GM12878 (cell line): ENCODE results near the gene RIT2. TPM values are rescaled to one million over a fixed set of nuclear protein-coding genes. Genes with fewer than 3 reads are reported as not detected.

Experiments
- ATAC-seq: fragments of 200-7000 bp; cut with Tn5 transposase; 3 replicates; pipeline ENCODE4 v1.9.1; 2020; ENCODE audit warnings: mild to moderate bottlenecking, moderate library complexity
- BruUV-seq: library from RNA; stranded (reverse); fragments of 400-500 nt; replicated peaks from 2 replicates; lab custom pipeline; 2021; lab: Mats Ljungman, UMichigan
- CTCF ChIA-PET: fragments of 300-600 bp; sonication (Branson Sonifier 250); formaldehyde crosslinking; extraction: SDS; loops from one replicate; lab custom pipeline; 2021; ENCODE audit warnings: inconsistent platforms; lab: Yijun Ruan, JAX
- POLR2A ChIA-PET: fragments of 350-600 bp; formaldehyde crosslinking; extraction: SDS; loops from one replicate; lab custom pipeline; 2021; ENCODE audit warnings: inconsistent platforms; lab: Charles Lee
- RAD21 ChIA-PET: fragments of 300-600 bp; sonication (Branson Sonifier 250); formaldehyde crosslinking; loops from one replicate; lab custom pipeline; 2023; ENCODE audit warnings: antibody characterized with exemption; ENCODE audit not compliant: unreplicated experiment; lab: Charles Lee
- SMC1A ChIA-PET: fragments of 300-600 bp; sonication (Branson Sonifier 250); formaldehyde crosslinking; loops from one replicate; lab custom pipeline; 2023; ENCODE audit not compliant: unreplicated experiment, uncharacterized antibody; lab: Charles Lee
- DNase-seq: peaks from one replicate; pipeline ENCODE4 v3.0.0-alpha.2; 2011; ENCODE audit warnings: low read depth, low spot score
- FAIRE-seq: peaks from 3 replicates; lab custom pipeline; 2011; peaks lifted over from hg19 to GRCh38; lab: Jason Lieb, UNC
- H2AFZ ChIP-seq: 2 replicates; pipeline ENCODE4 v1.6.0; 2011; ENCODE audit warnings: low read depth, low read length, control low read depth; ENCODE audit not compliant: control insufficient read depth
- H3K27ac ChIP-seq: 2 replicates; pipeline ENCODE4 v1.5.1; 2011; ENCODE audit warnings: control low read depth; ENCODE audit not compliant: control insufficient read depth, insufficient read depth
- H3K27me3 ChIP-seq, 2 experiments: replicated peaks in 1 of 2; 2 replicates each; pipeline versions ENCODE4 v1.6.0 to v1.6.1; 2011; ENCODE audit warnings: low read length in 1 of 2; ENCODE audit not compliant: control insufficient read depth in 2 of 2, insufficient read depth in 2 of 2
- H3K36me3 ChIP-seq, 2 experiments: 2 replicates each; pipeline ENCODE4 v1.5.1; 2011; ENCODE audit warnings: low read length in 1 of 2; ENCODE audit not compliant: control insufficient read depth in 2 of 2, insufficient read depth in 2 of 2
- H3K4me1 ChIP-seq: 2 replicates; pipeline ENCODE4 v1.6.1; 2011; ENCODE audit warnings: mild to moderate bottlenecking, low read length, moderate library complexity, mixed read lengths; ENCODE audit not compliant: control insufficient read depth, insufficient read depth
- H3K4me2 ChIP-seq: 2 replicates; pipeline ENCODE4 v1.6.0; 2011; ENCODE audit warnings: control low read depth; ENCODE audit not compliant: control insufficient read depth, insufficient read depth
- H3K4me3 ChIP-seq: fragments of 200-600 bp; sonication (generic); 2 replicates; pipeline ENCODE4 v1.5.1; 2016
- H3K79me2 ChIP-seq: 2 replicates; pipeline ENCODE4 v1.6.0; 2011; ENCODE audit warnings: low read length; ENCODE audit not compliant: control insufficient read depth, insufficient read depth
- H3K9ac ChIP-seq: 2 replicates; pipeline ENCODE4 v1.8.0; 2011; ENCODE audit warnings: low read length, control low read depth, mixed read lengths; ENCODE audit not compliant: control insufficient read depth, insufficient read depth
- H3K9me3 ChIP-seq: replicated peaks from 3 replicates; pipeline ENCODE4 v1.5.1; 2011; ENCODE audit warnings: mild to moderate bottlenecking, low read length; ENCODE audit not compliant: control insufficient read depth, insufficient read depth
- H4K20me1 ChIP-seq: 2 replicates; pipeline ENCODE4 v1.6.0; 2011; ENCODE audit not compliant: control insufficient read depth, insufficient read depth
- ASH2L ChIP-seq: fragments of 300-600, 200-600 bp; sonication (generic); IDR thresholded peaks from 2 replicates; pipeline ENCODE4 v1.6.1; 2017; ENCODE audit warnings: low read depth, mild to moderate bottlenecking, borderline replicate concordance
- BACH1 ChIP-seq: fragments of 450-650 bp; IDR thresholded peaks from 2 replicates; pipeline ENCODE4 v1.6.1; 2017; ENCODE audit warnings: mild to moderate bottlenecking, borderline replicate concordance
- BCLAF1 ChIP-seq: fragments of 450-650 bp; IDR thresholded peaks from 2 replicates; pipeline ENCODE4 v1.6.1; 2017; ENCODE audit warnings: antibody characterized with exemption, mild to moderate bottlenecking, moderate library complexity
- ELK1 ChIP-seq: IDR thresholded peaks from 2 replicates; pipeline ENCODE4 v1.6.1; 2012; ENCODE audit warnings: low read depth, low read length, improper control_type of control experiment
- EP300 ChIP-seq, 2 experiments: fragments of 150-350 bp in 1 of 2; IDR thresholded peaks; 2 replicates each; pipeline ENCODE4 v1.6.1; 2011 to 2012; ENCODE audit warnings: low read depth in 2 of 2, low read length in 2 of 2, borderline replicate concordance in 1 of 2, improper control_type of control experiment in 1 of 2, inconsistent platforms in 1 of 2; ENCODE audit not compliant: control insufficient read depth in 1 of 2
- EZH2 ChIP-seq: IDR thresholded peaks from 2 replicates; pipeline ENCODE4 v1.6.1; 2012; ENCODE audit warnings: low read depth, mild to moderate bottlenecking, control low read depth, inconsistent platforms, low read length, borderline replicate concordance; ENCODE audit not compliant: control insufficient read depth
- MXI1 ChIP-seq: fragments of 150-350 bp; IDR thresholded peaks from 2 replicates; pipeline ENCODE4 v1.6.1; 2011; ENCODE audit warnings: low read depth, mild to moderate bottlenecking, inconsistent platforms, low read length, improper control_type of control experiment
- NFIC ChIP-seq: IDR thresholded peaks from 2 replicates; pipeline ENCODE4 v1.6.1; 2012; ENCODE audit warnings: low read depth, mild to moderate bottlenecking, inconsistent platforms, low read length, moderate library complexity
- PML ChIP-seq: IDR thresholded peaks from 2 replicates; pipeline ENCODE4 v1.6.1; 2012; ENCODE audit warnings: low read length, inconsistent platforms
- SP1 ChIP-seq: IDR thresholded peaks from one replicate; pipeline ENCODE4 v1.6.1; 2011; ENCODE audit warnings: low read depth, low read length
- TCF7 ChIP-seq: IDR thresholded peaks from 2 replicates; pipeline ENCODE4 v1.6.1; 2014; ENCODE audit warnings: antibody characterized with exemption, borderline replicate concordance
- USF2 ChIP-seq: IDR thresholded peaks from 2 replicates; pipeline ENCODE4 v1.6.1; 2011; ENCODE audit warnings: low read depth, low read length, improper control_type of control experiment, borderline replicate concordance
- ZNF622 ChIP-seq: fragments of 450-650 bp; IDR thresholded peaks from 2 replicates; pipeline ENCODE4 v1.6.1; 2017; ENCODE audit warnings: mild to moderate bottlenecking, inconsistent platforms
- in situ Hi-C: fragments of 300-500 bp; cut with MboI; formaldehyde crosslinking; loops from 9 replicates; pipeline ENCODE4 v1.14.3; 2018; ENCODE audit warnings: mixed read lengths
- intact Hi-C: fragments of 100-400 bp; cut with micrococcal nuclease; formaldehyde crosslinking; loops from one replicate; pipeline ENCODE4 v1.14.2; 2022; ENCODE audit not compliant: unreplicated experiment
- polyA plus RNA-seq, 11 experiments: library from polyadenylated mRNA; depleted of rRNA in 4 of 11; unstranded in 6 of 11; stranded (reverse) in 5 of 11; fragments of >200 nt; fragmentation: Nextera tagmentation in 4 of 11; fragmentation: Illumina TruSeq in 1 of 11; extraction: Ambion mirVana in 4 of 11; extraction: Trizol in 1 of 11; gene quantifications; 1 replicate in 1 of 11; 2 replicates in 10 of 11; pipeline versions ENCODE4 v1.2.1 to v1.2.3, GENCODE V29; 2011 to 2016; ENCODE audit warnings: inconsistent platforms in 2 of 11, missing spikeins in 2 of 11, low read depth in 1 of 11
- total RNA-seq, 4 experiments: library from RNA; depleted of rRNA in 3 of 4; stranded (reverse); fragments of >200 nt in 3 of 4; fragmentation: Illumina TruSeq in 1 of 4; extraction: Trizol in 1 of 4; gene quantifications; 2 replicates each; pipeline versions ENCODE4 v1.2.1 to v1.2.3, GENCODE V29; 2013 to 2021

RIT2 gene
- total and polyA plus RNA-seq, 10 of the 15 experiments (the other 5 are each of a cell fraction or from before 2014, with no cell fraction given), result not detected

GRCh38 chr18:42745931-42746330 is 369.6 kb downstream of the RIT2 start:
- RAD21 ChIA-PET, result no interaction called here
- no peaks in the 10 kb centered on the region for H3K4me1 ChIP-seq
- no peaks in the 10 kb centered on the region for H4K20me1 ChIP-seq
- in situ Hi-C loops (no loop called here), intact Hi-C loops (no loop called here)
- FAIRE-seq (no peak), ATAC-seq (no peak), DNase-seq (no peak)
- H3K4me2 ChIP-seq, result no peak overlapping the region
- H3K9me3 ChIP-seq, result no peaks in the 10 kb centered on the region
- no peak overlapping the region for H3K27ac ChIP-seq
- no TSS peak for BruUV-seq
- H3K79me2 ChIP-seq, result no peaks in the 10 kb centered on the region
- CTCF ChIA-PET, result no interaction called here
- no peak overlapping the region for H3K9ac ChIP-seq
- TF ChIP-seq MXI1, result no peak
- no peak for TF ChIP-seq EZH2
- TF ChIP-seq NFIC, result no peak
- no peak for TF ChIP-seq SP1
- TF ChIP-seq EP300 (IDR thresholded peaks at IDR 0.05; ENCODE audit: borderline replicate concordance in 1 of 2, control insufficient read depth in 1 of 2, low read depth in 2 of 2, low read length in 2 of 2), result no peak
- no peak for TF ChIP-seq PML
- TF ChIP-seq USF2, result no peak
- TF ChIP-seq TCF7, result no peak
- no peak for TF ChIP-seq ASH2L
- TF ChIP-seq BCLAF1, result no peak
- no peak for TF ChIP-seq ZNF622
- no peak for TF ChIP-seq BACH1
- no peak for TF ChIP-seq ELK1
- POLR2A ChIA-PET, result no interaction called here
- H3K4me3 ChIP-seq, result no peak overlapping the region
- H3K36me3 ChIP-seq, result no peaks in the 10 kb centered on the region
- no peak overlapping the region for H2AFZ ChIP-seq
- SMC1A ChIA-PET, result no interaction called here
- no peaks in the 10 kb centered on the region for H3K27me3 ChIP-seq
